Epithelial cell of esophagus (primary cell): ENCODE data around the gene ATL3.
A peak's percentile ranks its signal among the peaks of the same experiment; 100 is the strongest.

ENCODE experiments used
- DNase-seq: peaks from one replicate; pipeline ENCODE4 v3.0.0; 2010; ENCODE audit warnings: low read depth
- H3K4me3 ChIP-seq: 2 replicates; pipeline ENCODE4 v1.5.1; 2011; ENCODE audit warnings: mild to moderate bottlenecking, low read length, control low read depth
- CTCF ChIP-seq: IDR thresholded peaks from 2 replicates; pipeline ENCODE4 v1.5.1; 2011; ENCODE audit warnings: low read depth, mild to moderate bottlenecking, low read length, control low read depth, inconsistent platforms; ENCODE audit not compliant: insufficient read depth; ENCODE audit errors: missing control alignments

ATL3 gene

GRCh38 chr11:63667995-63668795 lies 3.0 kb downstream of the ATL3 start:
- no peak overlapping the region for H3K4me3 ChIP-seq
- DNase-seq: peak; percentile 91

GRCh38 chr11:63666874-63667273 lies 4.3 kb downstream of the ATL3 start:
- peak; percentile 73 for DNase-seq
- TF ChIP-seq CTCF: no peak
- no peak overlapping the region for H3K4me3 ChIP-seq

More at GRCh38 chr11:63667995-63668795, 3.0 kb downstream of the ATL3 start:
- no peak for TF ChIP-seq CTCF

GRCh38 chr11:63663809-63664208 lies 7.4 kb downstream of the ATL3 start:
- no peak overlapping the region for H3K4me3 ChIP-seq
- TF ChIP-seq CTCF: no peak
- peak; percentile 81 for DNase-seq

- H3K4me3 ChIP-seq: no peak overlapping the region
- DNase-seq: no peak
- no peak for TF ChIP-seq CTCF
Observed at GRCh38 chr11:63660972-63661371, 10.2 kb downstream of the ATL3 start.

GRCh38 chr11:63652671-63653070 lies 18.5 kb downstream of the ATL3 start:
- H3K4me3 ChIP-seq: no peak overlapping the region
- no peak for TF ChIP-seq CTCF
- DNase-seq: no peak

- TF ChIP-seq CTCF: no peak
- H3K4me3 ChIP-seq: no peak overlapping the region
- DNase-seq: no peak
Observed at GRCh38 chr11:63643205-63643604, 28.0 kb downstream of the ATL3 start.

- no peak for TF ChIP-seq CTCF
- DNase-seq: no peak
- no peak overlapping the region for H3K4me3 ChIP-seq
Observed at GRCh38 chr11:63641727-63642126, 29.4 kb downstream of the ATL3 start.
